HG03135 (cell line): ENCODE results near the gene APP.

Experiments
- ATAC-seq: cut with Tn5 transposase; IDR thresholded peaks from one replicate; pipeline ENCODE4 v1.9.1; 2021; ENCODE audit warnings: mild to moderate bottlenecking, moderate library complexity; ENCODE audit not compliant: unreplicated experiment

Gene APP

DNA sequence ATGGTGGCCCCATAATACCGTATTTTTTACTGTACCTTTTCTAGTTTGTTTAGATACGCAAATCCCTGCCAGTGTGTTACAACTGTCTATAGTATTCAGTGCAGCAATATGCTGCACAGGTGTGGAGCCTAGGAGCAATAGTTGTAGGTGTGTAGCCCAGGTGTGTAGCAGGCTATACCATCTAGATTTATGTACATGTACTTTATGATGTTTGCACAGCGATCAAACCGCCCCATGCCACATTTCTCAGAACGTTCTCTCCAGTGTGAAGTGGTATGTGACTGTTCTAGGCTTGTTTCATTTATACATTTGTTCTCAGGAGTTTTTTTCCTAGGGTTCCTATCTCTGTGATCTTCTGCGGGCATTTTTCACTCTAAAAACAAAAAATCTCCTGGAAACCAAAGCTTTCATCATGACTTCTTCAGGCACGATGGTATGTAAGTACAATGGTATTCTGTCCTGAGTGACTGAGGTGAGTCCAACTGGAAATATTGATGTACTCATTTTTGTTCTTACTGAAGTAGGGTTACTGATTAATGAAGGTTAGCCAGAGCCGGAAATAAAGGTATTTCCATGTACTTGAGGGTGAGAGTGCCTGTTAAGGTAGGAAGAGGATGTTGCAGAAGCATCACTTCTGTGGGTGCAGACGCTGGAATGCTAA lies 282.8 kb downstream of the APP start:
- ATAC-seq: no peak

DNA sequence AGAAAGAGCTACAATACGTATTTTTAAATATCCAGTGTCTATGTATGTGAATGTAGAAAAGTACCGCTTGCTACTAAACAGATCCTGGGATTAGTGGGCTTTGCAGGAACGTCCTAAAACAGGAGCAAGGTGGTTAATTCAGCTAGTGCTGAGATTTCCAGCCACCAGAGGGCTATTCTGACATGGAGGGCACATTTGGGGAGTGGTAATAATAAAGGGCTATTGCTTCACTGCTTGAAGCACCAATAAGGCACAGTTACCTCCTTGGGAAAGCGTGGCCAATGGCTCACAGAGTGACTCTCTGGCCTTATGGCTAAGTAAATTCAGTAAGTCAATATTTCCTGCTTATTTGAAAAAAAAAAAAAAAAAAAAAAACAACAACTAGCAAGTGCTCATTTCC lies 283.4 kb downstream of the APP start:
- ATAC-seq: no peak

DNA sequence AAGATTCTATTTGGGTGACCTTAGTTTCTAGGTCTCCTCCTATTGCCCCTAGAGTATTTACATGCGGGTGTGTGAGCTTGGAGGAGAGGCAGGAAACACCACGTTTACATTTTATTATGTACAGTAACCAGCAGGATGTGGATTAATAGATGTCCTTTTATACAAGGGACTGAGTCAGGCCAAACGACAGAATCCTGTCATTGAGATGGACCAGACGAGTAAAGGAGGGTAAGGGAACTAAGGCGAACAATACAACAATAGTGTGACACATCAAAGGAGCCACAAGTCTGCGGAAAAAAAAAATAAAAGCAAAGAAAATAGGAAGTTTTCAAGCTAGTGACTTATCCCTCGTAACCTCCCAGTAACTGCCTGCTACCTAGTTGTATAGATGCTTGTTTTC lies 284.7 kb downstream of the APP start:
- ATAC-seq: no peak

DNA sequence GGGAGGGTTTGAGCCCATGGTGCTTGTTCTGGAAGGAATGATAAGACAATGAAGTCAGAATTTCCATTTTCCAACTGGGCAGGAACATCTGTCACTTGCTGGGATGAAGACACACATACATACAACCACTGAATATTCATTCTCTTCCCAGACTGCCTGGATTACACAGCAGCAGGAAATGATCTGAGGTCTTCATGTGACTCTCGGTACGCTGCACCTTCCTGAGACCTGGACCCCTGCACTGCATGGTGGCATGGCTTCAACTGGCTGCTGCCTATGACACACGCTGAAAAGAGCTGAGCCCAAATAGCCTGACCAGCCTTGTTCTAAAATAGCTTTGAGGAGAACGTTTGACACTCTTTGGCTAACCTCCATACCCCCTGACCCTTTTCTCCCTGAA lies 285.2 kb downstream of the APP start:
- ATAC-seq: no peak

GRCh38 chr21:25884311-25884710 lies 286.3 kb downstream of the APP start:
- ATAC-seq: no peak

- peak; percentile 85 for ATAC-seq
Observed at GRCh38 chr21:25881524-25882376, 288.8 kb downstream of the APP start.

DNA sequence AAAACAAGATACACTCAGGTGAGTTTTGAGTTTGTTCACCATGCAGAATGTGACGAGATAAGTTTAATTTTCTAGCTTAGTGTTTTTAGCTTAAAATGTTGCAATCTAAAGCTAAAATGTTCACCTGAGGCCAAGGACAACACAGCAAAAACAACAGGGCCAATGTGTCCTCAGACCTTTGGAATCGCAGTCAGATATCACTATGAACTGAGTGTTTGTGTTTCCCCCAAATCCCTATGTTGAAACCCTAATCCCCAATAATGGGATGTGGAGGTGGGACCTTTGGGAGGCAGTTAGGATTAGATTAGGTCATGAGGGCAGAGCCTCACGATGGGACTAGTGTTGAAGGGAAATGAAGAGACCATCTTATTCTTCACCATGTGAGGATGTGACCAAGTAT lies 291.4 kb downstream of the APP start:
- no peak for ATAC-seq

DNA sequence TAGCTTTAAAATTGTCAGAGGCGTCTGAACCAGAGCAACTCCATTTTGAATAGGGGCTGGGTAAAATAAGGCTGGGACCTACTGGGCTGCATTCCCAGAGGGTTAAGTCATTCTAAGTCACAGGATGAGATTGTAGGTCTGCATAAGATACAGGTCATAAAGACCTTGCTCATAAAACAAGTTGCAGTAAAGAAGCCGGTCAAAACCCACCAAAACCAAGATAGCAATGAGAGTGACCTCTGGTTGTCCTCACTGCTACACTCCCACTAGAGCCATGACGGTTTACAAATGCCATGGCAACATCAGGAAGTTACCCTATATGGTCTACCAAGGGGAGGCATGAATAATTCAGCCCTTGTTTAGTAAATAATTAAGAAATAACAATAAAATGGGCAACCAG lies 292.2 kb downstream of the APP start:
- ATAC-seq: no peak

- no peak for ATAC-seq
Observed at GRCh38 chr21:25872271-25872670, 298.3 kb downstream of the APP start.

DNA sequence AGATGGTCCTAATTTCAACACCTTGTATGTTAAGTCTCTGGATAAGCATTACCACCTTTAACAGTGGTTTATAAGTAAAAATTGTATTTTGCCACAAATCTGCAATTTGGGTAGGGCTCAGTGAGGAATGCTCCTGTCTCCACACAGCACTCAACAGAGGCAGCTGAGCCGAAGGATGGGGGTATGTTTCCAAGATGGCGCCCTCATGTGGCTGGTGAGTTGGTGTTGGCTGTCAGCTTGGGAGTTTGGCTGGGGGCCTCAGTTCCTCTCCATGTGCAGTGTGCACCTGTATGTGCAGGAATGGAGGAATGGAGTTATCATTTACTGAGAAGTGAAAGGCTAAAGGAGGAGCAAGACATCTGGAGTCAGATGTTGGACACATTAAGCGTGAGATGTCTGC lies 299.0 kb downstream of the APP start:
- no peak for ATAC-seq

- ATAC-seq: no peak
Observed at GRCh38 chr21:25870084-25870483, 300.5 kb downstream of the APP start.

DNA sequence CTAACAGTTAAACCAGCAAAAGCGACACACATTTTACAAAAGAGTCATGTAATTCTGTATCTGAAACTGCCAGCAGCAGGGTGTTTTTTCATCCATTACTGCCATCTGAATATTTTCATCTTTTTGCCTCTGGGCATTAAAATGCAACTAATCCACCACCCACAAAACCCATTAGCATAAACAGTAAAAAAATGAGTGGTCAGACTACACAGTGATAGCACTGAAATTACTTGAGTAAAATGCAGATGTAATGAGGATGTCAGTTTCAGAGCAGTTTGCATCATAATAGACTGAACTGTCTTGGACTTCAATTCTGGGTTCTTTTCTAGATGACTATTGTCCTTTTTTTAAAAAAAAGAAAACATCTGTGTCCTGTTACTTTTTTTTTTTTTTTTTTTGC lies 303.5 kb downstream of the APP start:
- ATAC-seq: no peak

DNA sequence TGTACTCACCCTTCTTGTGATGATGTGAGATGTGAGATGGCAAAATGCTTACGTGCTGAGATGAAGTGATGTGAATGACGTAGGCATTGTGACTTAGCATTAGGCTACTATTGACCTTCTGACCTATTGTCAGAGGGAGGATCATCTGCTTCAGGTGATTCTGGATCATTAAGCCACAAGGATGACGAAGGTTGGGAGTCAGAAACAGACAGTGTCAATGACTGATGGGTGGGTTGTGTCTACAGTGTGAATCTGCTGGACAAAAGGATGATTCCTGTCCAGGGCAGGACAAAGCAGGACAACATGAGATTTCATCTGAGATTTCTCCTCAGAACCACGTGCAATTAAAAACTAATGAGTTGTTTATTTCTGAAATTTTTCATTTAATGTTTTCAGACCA lies 306.8 kb downstream of the APP start:
- no peak for ATAC-seq

- no peak for ATAC-seq
Observed at GRCh38 chr21:25863031-25863430, 307.5 kb downstream of the APP start.

DNA sequence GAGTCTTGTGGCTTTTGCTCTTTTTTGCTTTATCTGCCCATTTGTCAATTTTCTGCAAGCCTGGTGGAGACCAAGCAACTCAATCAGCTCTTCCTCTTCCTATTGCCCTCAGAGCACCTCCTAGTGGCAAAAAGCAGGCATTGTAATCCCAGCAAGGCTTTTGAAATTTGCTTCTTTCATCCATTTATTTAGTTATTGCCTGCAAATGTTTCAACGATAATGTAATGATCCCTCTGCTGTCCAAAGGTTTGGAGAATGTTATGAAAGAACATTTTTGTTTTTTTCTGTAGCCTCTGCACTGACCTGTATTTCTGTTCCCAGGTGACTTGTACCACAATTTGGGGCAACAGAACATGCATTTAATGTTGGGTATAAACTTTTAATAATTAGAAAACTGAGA lies 308.0 kb downstream of the APP start:
- no peak for ATAC-seq

- ATAC-seq: no peak
Observed at GRCh38 chr21:25862112-25862511, 308.5 kb downstream of the APP start.

GRCh38 chr21:25859235-25859929 lies 311.2 kb downstream of the APP start:
- no peak for ATAC-seq

- ATAC-seq: no peak
Observed at GRCh38 chr21:25858325-25858724, 312.2 kb downstream of the APP start.

GRCh38 chr21:25857308-25858074 lies 313.1 kb downstream of the APP start:
- ATAC-seq: no peak

DNA sequence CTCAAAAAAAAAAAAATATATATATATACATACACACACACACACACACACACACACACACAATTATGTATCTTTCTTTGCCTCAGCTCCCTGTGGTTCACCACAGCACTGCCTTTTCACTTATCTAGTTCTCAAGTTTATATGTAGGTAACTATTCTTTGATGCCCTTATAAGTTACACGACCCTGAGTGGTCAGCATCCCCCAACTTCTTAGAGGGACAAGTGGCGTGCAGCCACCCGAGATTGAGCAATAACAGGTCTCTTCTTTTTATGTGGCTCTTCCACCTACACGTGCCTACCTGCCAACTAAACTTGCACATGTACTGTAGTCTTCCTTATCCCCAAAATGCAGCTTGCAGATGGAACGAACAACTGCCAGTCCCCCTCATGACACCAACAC lies 315.0 kb downstream of the APP start:
- ATAC-seq: no peak

DNA sequence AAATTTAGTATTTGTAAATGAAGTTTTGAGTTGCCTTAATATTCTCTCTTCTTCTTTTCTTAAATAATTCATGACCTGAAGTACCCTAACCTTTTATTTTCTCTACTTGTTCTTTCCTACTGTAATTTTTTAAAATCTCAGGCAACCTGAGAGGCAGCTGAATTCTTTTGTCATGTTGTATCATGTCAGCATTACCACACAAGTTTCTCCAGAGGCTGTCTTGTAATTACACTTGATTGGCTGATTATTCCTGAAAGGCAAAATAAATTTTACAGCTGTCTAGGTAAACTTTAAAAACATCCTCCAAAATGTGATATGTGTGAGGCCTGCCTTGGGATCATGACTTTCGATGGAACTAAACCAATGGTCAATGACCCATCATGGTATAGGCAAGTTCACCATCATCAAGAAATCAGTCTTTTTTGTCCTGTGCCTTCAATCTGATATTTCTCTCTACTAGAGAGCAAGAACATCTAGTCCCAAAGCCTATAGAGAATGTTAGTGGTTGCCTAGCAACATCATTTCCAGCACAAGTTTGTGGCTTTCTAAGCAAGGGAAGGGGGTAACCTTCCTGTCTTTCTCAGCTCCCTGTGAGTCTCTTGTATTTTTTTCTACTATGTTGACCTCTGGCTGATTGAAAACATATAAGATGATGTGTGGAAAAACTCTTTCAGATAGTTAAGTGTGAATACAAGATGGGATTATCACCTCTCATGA lies 320.3 kb downstream of the APP start:
- ATAC-seq: no peak
